ENCODE data around the gene KCNIP3.

KCNIP3 gene

GRCh38 chr2:95309599-95309998, 12.5 kb downstream of the KCNIP3 start:
- no peak for TF ChIP-seq EZH2phosphoT487 (IDR thresholded peaks at IDR 0.05; ENCODE audit: low read depth)
- no peak for TF ChIP-seq CTCF (IDR thresholded peaks at IDR 0.05; ENCODE audit: low read depth, low read length)
- Histone ChIP-seq H3K4me1 (ENCODE audit: low read length) (no peaks in the 10 kb centered on the region), H4K20me1 (ENCODE audit: insufficient read depth, low read length) (no peaks in the 10 kb centered on the region), H3K36me3 (replicated peaks; ENCODE audit: low read depth, low read length) (no peaks in the 10 kb centered on the region), H3K9me3 (ENCODE audit: insufficient read depth, low read length) (no peaks in the 10 kb centered on the region), H2AFZ (ENCODE audit: low read depth, low read length) (no peak overlapping the region), H3K4me2 (ENCODE audit: low read length) (no peak overlapping the region), H3K27me3 (ENCODE audit: low read depth, low read length) (no peaks in the 10 kb centered on the region), H3K9ac (ENCODE audit: low read length) (no peak overlapping the region), H3K79me2 (ENCODE audit: low read length) (no peaks in the 10 kb centered on the region), H3K4me3 (ENCODE audit: low read length) (no peak overlapping the region), H3K27ac (ENCODE audit: low read length) (no peak overlapping the region)

- H3K4me2 ChIP-seq (ENCODE audit: low read length), result no peak overlapping the region
- H3K4me1 ChIP-seq (ENCODE audit: low read length), result no peaks in the 10 kb centered on the region
- H3K9me3 ChIP-seq (ENCODE audit: insufficient read depth, low read length), result no peaks in the 10 kb centered on the region
- no peaks in the 10 kb centered on the region for H3K79me2 ChIP-seq (ENCODE audit: low read length)
- no peaks in the 10 kb centered on the region for H3K36me3 ChIP-seq (replicated peaks; ENCODE audit: low read depth, low read length)
- no peak for TF ChIP-seq CTCF (IDR thresholded peaks at IDR 0.05; ENCODE audit: low read depth, low read length)
- TF ChIP-seq EZH2phosphoT487 (IDR thresholded peaks at IDR 0.05; ENCODE audit: low read depth), result no peak
- H3K27ac ChIP-seq (ENCODE audit: low read length), result no peak overlapping the region
- no peak overlapping the region for H2AFZ ChIP-seq (ENCODE audit: low read depth, low read length)
- no peaks in the 10 kb centered on the region for H4K20me1 ChIP-seq (ENCODE audit: insufficient read depth, low read length)
- H3K27me3 ChIP-seq (ENCODE audit: low read depth, low read length), result no peaks in the 10 kb centered on the region
- H3K9ac ChIP-seq (ENCODE audit: low read length), result no peak overlapping the region
- H3K4me3 ChIP-seq (ENCODE audit: low read length), result no peak overlapping the region
Observed at GRCh38 chr2:95310216-95310615, 13.1 kb downstream of the KCNIP3 start.

GRCh38 chr2:95310651-95311050, 13.5 kb downstream of the KCNIP3 start:
- Histone ChIP-seq H3K27me3 (ENCODE audit: low read depth, low read length) (no peaks in the 10 kb centered on the region), H3K9me3 (ENCODE audit: insufficient read depth, low read length) (no peaks in the 10 kb centered on the region), H3K4me2 (ENCODE audit: low read length) (no peak overlapping the region), H3K4me1 (ENCODE audit: low read length) (no peaks in the 10 kb centered on the region), H3K4me3 (ENCODE audit: low read length) (no peak overlapping the region), H2AFZ (ENCODE audit: low read depth, low read length) (no peak overlapping the region), H3K9ac (ENCODE audit: low read length) (no peak overlapping the region), H3K27ac (ENCODE audit: low read length) (no peak overlapping the region), H3K36me3 (replicated peaks; ENCODE audit: low read depth, low read length) (no peaks in the 10 kb centered on the region), H3K79me2 (ENCODE audit: low read length) (no peaks in the 10 kb centered on the region), H4K20me1 (ENCODE audit: insufficient read depth, low read length) (no peaks in the 10 kb centered on the region)
- no peak for TF ChIP-seq EZH2phosphoT487 (IDR thresholded peaks at IDR 0.05; ENCODE audit: low read depth)
- no peak for TF ChIP-seq CTCF (IDR thresholded peaks at IDR 0.05; ENCODE audit: low read depth, low read length)

GRCh38 chr2:95311815-95312542, 14.8 kb downstream of the KCNIP3 start:
- Histone ChIP-seq H3K4me1 (ENCODE audit: low read length) (no peaks in the 10 kb centered on the region), H2AFZ (ENCODE audit: low read depth, low read length) (no peak overlapping the region), H3K27me3 (ENCODE audit: low read depth, low read length) (no peaks in the 10 kb centered on the region), H3K4me3 (ENCODE audit: low read length) (no peak overlapping the region), H3K4me2 (ENCODE audit: low read length) (no peak overlapping the region), H3K9me3 (ENCODE audit: insufficient read depth, low read length) (no peaks in the 10 kb centered on the region), H3K27ac (ENCODE audit: low read length) (no peak overlapping the region), H4K20me1 (ENCODE audit: insufficient read depth, low read length) (no peaks in the 10 kb centered on the region), H3K9ac (ENCODE audit: low read length) (no peak overlapping the region), H3K36me3 (replicated peaks; ENCODE audit: low read depth, low read length) (no peaks in the 10 kb centered on the region), H3K79me2 (ENCODE audit: low read length) (no peaks in the 10 kb centered on the region)
- TF ChIP-seq CTCF (IDR thresholded peaks at IDR 0.05; ENCODE audit: low read depth, low read length) (no peak), EZH2phosphoT487 (IDR thresholded peaks at IDR 0.05; ENCODE audit: low read depth) (no peak)
